K562 (cell line): ENCODE data around the gene ZC3H18. TPM values are rescaled to one million over a fixed set of nuclear protein-coding genes. Genes with fewer than 3 reads are reported as not detected.

ENCODE experiments used
- FOXK1 ChIP-seq: sonication (generic); formaldehyde crosslinking; IDR thresholded peaks from 2 replicates; pipeline ENCODE4 v1.8.0; 2022; ENCODE audit warnings: missing genetic modification reagents, mild to moderate bottlenecking, borderline replicate concordance
- FOXK2 ChIP-seq, 2 experiments: fragments of 450-650 bp; IDR thresholded peaks in 1 of 2; conservative IDR thresholded peaks in 1 of 2; 2 replicates each; pipeline ENCODE4 v1.6.1; 2016; ENCODE audit warnings: low read depth in 2 of 2, mild to moderate bottlenecking in 1 of 2
- GMEB1 ChIP-seq: fragments of 250-450 bp; sonication (Bioruptor Pico); IDR thresholded peaks from 2 replicates; pipeline ENCODE4 v1.4.0; 2020; ENCODE audit warnings: mild to moderate bottlenecking
- ILK ChIP-seq: fragments of 450-650 bp; IDR thresholded peaks from 2 replicates; pipeline ENCODE4 v1.6.1; 2016; ENCODE audit warnings: missing genetic modification characterization, low read depth, mild to moderate bottlenecking, missing compliant biosample characterization, moderate library complexity, borderline replicate concordance
- JUN ChIP-seq, 2 experiments: sonication (generic) in 1 of 2; formaldehyde crosslinking in 1 of 2; IDR thresholded peaks; 2 replicates each; pipeline versions ENCODE4 v1.6.1 to v1.8.0; 2012 to 2022; ENCODE audit warnings: borderline replicate concordance in 2 of 2, mild to moderate bottlenecking in 2 of 2, improper control_type of control experiment in 1 of 2, low read depth in 1 of 2, low read length in 1 of 2, missing genetic modification reagents in 1 of 2
- MED1 ChIP-seq: sonication (generic); formaldehyde crosslinking; IDR thresholded peaks from 2 replicates; pipeline ENCODE4 v1.8.1; 2023; ENCODE audit warnings: missing genetic modification reagents, borderline replicate concordance
- NRF1 ChIP-seq, 2 experiments: fragments of 450-650 bp; IDR thresholded peaks in 1 of 2; conservative IDR thresholded peaks in 1 of 2; 2 replicates each; pipeline ENCODE4 v1.6.1; 2014; ENCODE audit warnings: mild to moderate bottlenecking in 2 of 2
- PML ChIP-seq: IDR thresholded peaks from 2 replicates; pipeline ENCODE4 v1.6.1; 2012; ENCODE audit warnings: low read length, inconsistent platforms
- POLR2AphosphoS2 ChIP-seq: IDR thresholded peaks from 2 replicates; pipeline ENCODE4 v1.6.1; 2012; ENCODE audit warnings: low read length, improper control_type of control experiment
- SP2 ChIP-seq: IDR thresholded peaks from 2 replicates; pipeline ENCODE4 v1.6.1; 2011; ENCODE audit warnings: mild to moderate bottlenecking, low read depth, low read length, moderate library complexity; ENCODE audit not compliant: poor library complexity, severe bottlenecking; ENCODE audit errors: extremely low read depth
- TFAP4 ChIP-seq: sonication (generic); formaldehyde crosslinking; IDR thresholded peaks from 2 replicates; pipeline ENCODE4 v1.8.0; 2022; ENCODE audit warnings: missing genetic modification reagents, mild to moderate bottlenecking, moderate library complexity, borderline replicate concordance
- U2AF1 ChIP-seq: fragments of 200-400 bp; formaldehyde crosslinking; optimal IDR thresholded peaks from 2 replicates; pipeline ENCODE3; 2017; ENCODE audit warnings: mild to moderate bottlenecking, low read depth, low read length, moderate library complexity
- ZNF124 ChIP-seq: sonication (generic); formaldehyde crosslinking; IDR thresholded peaks from 2 replicates; pipeline ENCODE4 v1.8.1; 2022; ENCODE audit warnings: missing genetic modification reagents
- ZNF407 ChIP-seq: fragments of 450-650 bp; IDR thresholded peaks from 2 replicates; pipeline ENCODE4 v1.6.1; 2016; ENCODE audit warnings: low read depth
- ZNF778 ChIP-seq: fragments of 450-650 bp; formaldehyde crosslinking; IDR thresholded peaks from 2 replicates; pipeline ENCODE4 v1.4.0; 2020; ENCODE audit warnings: mild to moderate bottlenecking, moderate library complexity
- ZSCAN32 ChIP-seq: fragments of 450-650 bp; formaldehyde crosslinking; IDR thresholded peaks from 2 replicates; pipeline ENCODE4 v1.4.0; 2020; ENCODE audit warnings: mild to moderate bottlenecking, moderate library complexity
- polyA plus RNA-seq, 8 experiments: library from polyadenylated mRNA; depleted of rRNA in 4 of 8; stranded (reverse) in 5 of 8; unstranded in 3 of 8; fragments of >200 nt; fragmentation: Nextera tagmentation in 2 of 8; fragmentation: Illumina TruSeq in 1 of 8; extraction: Ambion mirVana in 2 of 8; extraction: Trizol in 1 of 8; gene quantifications; 2 replicates each; pipeline versions ENCODE4 v1.2.1 to v1.2.3, GENCODE V29; 2011 to 2014; ENCODE audit warnings: inconsistent platforms in 1 of 8, missing spikeins in 1 of 8
- total RNA-seq, 7 experiments: library from RNA; depleted of rRNA in 6 of 7; stranded (reverse); fragments of >200 nt in 6 of 7; fragmentation: Illumina TruSeq in 2 of 7; extraction: Trizol in 2 of 7; gene quantifications; 2 replicates each; pipeline versions ENCODE4 v1.2.1 to v1.2.3, GENCODE V29; 2011 to 2021; ENCODE audit warnings: low replicate concordance in 1 of 7

ZC3H18 gene
- total and polyA plus RNA-seq, 9 of the 15 experiments (the other 6 are each of a cell fraction or from before 2014, with no cell fraction given), result 1.7 to 88.7 (median 26.9) TPM

- TF ChIP-seq GMEB1 (peak; percentile 70), TFAP4 (CRISPR knock-in tag) (peak; percentile 90), MED1 (CRISPR knock-in tag) (no peak), JUN (IDR thresholded peaks at IDR 0.05; ENCODE audit: borderline replicate concordance, low read depth, low read length) (peak; percentile 37; the same call in 1 of the 2 replicates), JUN (CRISPR knock-in tag; IDR thresholded peaks at IDR 0.05; ENCODE audit: borderline replicate concordance) (no peak; the same call in 1 of the 2 replicates), ZNF407 (no peak), FOXK2 (conservative IDR thresholded peaks at IDR 0.05 in 1 of 2, IDR thresholded peaks at IDR 0.05 in 1 of 2; ENCODE audit: low read depth in 2 of 2) (peak in 1 of 2 experiments; percentile 49; a peak in 1 of 4 replicates), FOXK1 (no peak), NRF1 (conservative IDR thresholded peaks at IDR 0.05 in 1 of 2, IDR thresholded peaks at IDR 0.05 in 1 of 2) (peak; percentile 98), POLR2AphosphoS2 (no peak; the same call in 1 of the 2 replicates), ILK (tag) (no peak), U2AF1 (peak; percentile 69), ZSCAN32 (CRISPR knock-in tag) (no peak), ZNF778 (CRISPR knock-in tag) (no peak), ZNF124 (CRISPR knock-in tag) (no peak), PML (peak; percentile 74; the same call in 1 of the 2 replicates), SP2 (peak; percentile 65)
These were observed 92.8 kb downstream of the ZC3H18 start, which contains the start of gene MVD (continued) for GRCh38 chr16:88662843-88663606.
